Measurements from ENCODE around the gene HHAT.

DNA sequence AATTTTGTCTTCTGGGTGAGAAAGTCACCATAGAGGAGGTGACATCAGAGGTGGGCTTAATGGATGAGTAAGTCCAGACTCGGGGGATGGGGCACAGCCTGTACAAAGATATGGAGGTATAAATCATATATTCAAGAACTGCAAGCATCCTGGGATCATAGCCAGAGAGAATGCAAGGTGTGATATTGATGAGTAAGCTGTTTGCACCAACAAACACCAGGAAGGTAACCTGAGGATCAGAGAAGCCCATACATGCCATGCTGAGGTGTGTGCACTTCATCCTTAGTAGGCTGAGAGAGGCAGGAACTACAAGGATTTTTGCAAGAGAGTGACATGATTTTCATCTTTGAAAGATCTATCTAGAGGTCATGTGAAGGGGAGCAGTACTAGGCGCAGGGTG is 306.4 kb downstream of the HHAT start:
- TF ChIP-seq, protein P1, sequence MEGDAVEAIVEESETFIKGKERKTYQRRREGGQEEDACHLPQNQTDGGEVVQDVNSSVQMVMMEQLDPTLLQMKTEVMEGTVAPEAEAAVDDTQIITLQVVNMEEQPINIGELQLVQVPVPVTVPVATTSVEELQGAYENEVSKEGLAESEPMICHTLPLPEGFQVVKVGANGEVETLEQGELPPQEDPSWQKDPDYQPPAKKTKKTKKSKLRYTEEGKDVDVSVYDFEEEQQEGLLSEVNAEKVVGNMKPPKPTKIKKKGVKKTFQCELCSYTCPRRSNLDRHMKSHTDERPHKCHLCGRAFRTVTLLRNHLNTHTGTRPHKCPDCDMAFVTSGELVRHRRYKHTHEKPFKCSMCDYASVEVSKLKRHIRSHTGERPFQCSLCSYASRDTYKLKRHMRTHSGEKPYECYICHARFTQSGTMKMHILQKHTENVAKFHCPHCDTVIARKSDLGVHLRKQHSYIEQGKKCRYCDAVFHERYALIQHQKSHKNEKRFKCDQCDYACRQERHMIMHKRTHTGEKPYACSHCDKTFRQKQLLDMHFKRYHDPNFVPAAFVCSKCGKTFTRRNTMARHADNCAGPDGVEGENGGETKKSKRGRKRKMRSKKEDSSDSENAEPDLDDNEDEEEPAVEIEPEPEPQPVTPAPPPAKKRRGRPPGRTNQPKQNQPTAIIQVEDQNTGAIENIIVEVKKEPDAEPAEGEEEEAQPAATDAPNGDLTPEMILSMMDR (IDR thresholded peaks at IDR 0.05; ENCODE audit: borderline replicate concordance, extremely low read depth, low read length, poor library complexity, severe bottlenecking), result no peak
- TF ChIP-seq EZH2 (IDR thresholded peaks at IDR 0.05; ENCODE audit: borderline replicate concordance, low read depth, low read length, severe bottlenecking), result no peak
